ENCODE data around the gene RXRA.

GRCh38 chr9:134322781-134323241, 3.4 kb upstream of the RXRA start:
- TF ChIP-seq CTCF (IDR thresholded peaks at IDR 0.05; ENCODE audit: borderline replicate concordance, extremely low read depth, low read length, poor library complexity, severe bottlenecking) (no peak), EZH2 (IDR thresholded peaks at IDR 0.05; ENCODE audit: borderline replicate concordance, low read depth, low read length, severe bottlenecking) (no peak)
